ENCODE data around the gene SCAMP5. TPM values are rescaled to one million over a fixed set of nuclear protein-coding genes. Genes with fewer than 3 reads are reported as not detected.
A peak's percentile ranks its signal among the peaks of the same experiment; 100 is the strongest.

Gene SCAMP5, protein sequence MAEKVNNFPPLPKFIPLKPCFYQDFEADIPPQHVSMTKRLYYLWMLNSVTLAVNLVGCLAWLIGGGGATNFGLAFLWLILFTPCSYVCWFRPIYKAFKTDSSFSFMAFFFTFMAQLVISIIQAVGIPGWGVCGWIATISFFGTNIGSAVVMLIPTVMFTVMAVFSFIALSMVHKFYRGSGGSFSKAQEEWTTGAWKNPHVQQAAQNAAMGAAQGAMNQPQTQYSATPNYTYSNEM
- total RNA-seq, result 1 to 10 TPM; 3.3 to 6.4 (median 4.3) TPM

DNA sequence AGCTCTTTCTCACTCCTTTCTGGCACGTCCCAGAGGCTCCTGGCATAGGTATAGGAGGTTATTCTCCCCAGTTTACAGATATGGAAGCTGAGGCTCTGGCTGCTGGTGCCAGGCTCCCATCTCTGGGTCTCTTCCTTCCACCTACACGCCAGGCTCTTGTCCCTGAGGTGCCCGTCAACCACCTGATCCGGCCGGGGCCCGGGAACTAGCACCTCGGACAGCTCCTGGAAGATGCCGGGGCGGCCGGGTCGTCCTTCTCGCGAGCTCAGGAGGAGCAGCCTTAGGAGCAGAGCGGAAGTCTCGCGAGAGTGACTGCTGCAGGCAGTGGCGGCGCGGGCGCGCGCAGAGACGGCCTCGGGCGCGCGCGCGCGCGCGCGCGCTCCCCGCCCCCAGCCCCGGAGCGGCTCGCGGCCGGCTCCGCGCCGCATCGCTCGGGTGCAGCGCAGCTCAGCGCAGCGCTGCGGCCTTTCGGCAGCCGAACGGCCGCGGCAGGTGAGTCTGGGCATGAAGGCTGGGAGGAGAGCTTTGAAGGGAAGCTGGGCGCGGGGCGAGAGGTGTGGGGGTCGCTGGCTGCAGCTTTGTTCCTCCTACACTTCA is at the start of gene SCAMP5:
Gene SCAMP5, plus strand, starts transcription at position 382 of the 597 bp plus-strand sequence. CDS start 16,277 bp downstream, outside the sequence.
- intact Hi-C loops (cut with DNase I), result no loop called here
- peak; percentile 94 for DNase-seq (ENCODE audit: extremely low spot score)
- Histone ChIP-seq H3K27ac (replicated peaks in 1 of 4) (no peak within 1 kb of the TSS), H3K9me3 (no peaks in the 10 kb centered on the region), H3K27me3 (peaks cover 0 to 45% (median 3%) of the 10 kb centered on the region in 4 donors), H3K4me3 (peak within 1 kb of the TSS; percentile 61 to 89 (median 66)), H3K4me1 (peaks cover 8 to 27% (median 16%) of the 10 kb centered on the region in 4 donors), H3K36me3 (no peaks in the 10 kb centered on the region)
- WGBS, result 4% methylated on average over 12 of the region's 58 CpGs
- TF ChIP-seq POLR2AphosphoS5 (IDR thresholded peaks at IDR 0.05) (peak in 1 of 2 donors; percentile 44), CTCF (IDR thresholded peaks at IDR 0.05) (no peak), EP300 (IDR thresholded peaks at IDR 0.05) (no peak), POLR2A (IDR thresholded peaks at IDR 0.05; ENCODE audit: low read depth) (no peak)

DNA sequence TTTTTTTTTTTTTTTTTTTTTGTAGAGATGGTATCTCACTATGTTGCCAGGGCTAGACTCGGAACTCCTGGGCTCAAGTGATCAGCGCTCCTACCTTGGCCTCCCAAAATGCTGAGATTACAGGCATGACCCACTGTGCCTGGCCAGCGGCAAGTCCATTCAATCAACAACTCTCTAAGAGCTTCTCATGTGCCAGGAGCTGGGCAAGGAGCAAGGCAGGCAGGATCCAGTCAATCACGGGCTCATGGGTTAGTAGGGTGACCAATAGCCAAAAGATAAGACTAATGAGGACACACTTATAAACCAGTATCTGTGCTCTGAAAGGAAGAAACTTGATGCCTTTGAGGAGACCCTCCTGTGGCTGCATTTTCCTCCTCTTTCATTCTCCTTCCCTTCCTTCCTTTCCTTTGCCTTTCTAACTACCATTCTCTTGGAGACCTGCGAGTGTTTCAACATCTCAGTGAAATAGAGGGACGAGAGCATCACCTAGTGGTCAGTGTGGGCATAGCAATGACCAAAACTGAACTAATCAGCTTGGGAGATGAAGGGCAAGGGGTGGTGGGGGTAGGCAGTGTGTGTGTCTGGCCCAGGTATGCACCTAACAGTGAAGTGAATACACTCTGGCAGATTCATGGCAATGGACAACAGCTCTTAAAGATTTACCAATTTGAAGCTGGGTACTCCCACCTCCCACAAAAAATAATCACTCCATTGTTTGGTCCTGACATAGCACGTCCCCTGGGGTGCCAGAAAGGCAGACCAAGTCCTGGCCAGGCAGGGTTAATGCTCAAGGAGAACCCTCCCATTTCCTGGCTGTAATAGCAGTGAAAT is 45.1 kb upstream of the SCAMP5 start:
- intact Hi-C loops (cut with DNase I), result loop anchor here (1.0 to 10.0 kb wide), 4 partner anchors 179 to 405 kb away; partner anchors contain the start of genes ARID3B and C15orf39
- WGBS, result 49% methylated on average over 6 of the region's 7 CpGs

GRCh38 chr15:74951006-74951405 is 44.4 kb upstream of the SCAMP5 start:
- TF ChIP-seq POLR2A (IDR thresholded peaks at IDR 0.05; ENCODE audit: low read depth) (no peak), POLR2AphosphoS5 (IDR thresholded peaks at IDR 0.05) (no peak), CTCF (IDR thresholded peaks at IDR 0.05) (no peak), EP300 (IDR thresholded peaks at IDR 0.05) (no peak)
- Histone ChIP-seq H3K4me1 (peaks cover 7 to 23% (median 21%) of the 10 kb centered on the region in 4 donors), H3K36me3 (no peaks in the 10 kb centered on the region), H3K27me3 (no peaks in the 10 kb centered on the region), H3K4me3 (no peak overlapping the region), H3K9me3 (no peaks in the 10 kb centered on the region), H3K27ac (replicated peaks in 1 of 4) (no peak overlapping the region)
- no peak for DNase-seq (ENCODE audit: extremely low spot score)
- WGBS, result 68% methylated on average over 3 of the region's 3 CpGs
- intact Hi-C loops (cut with DNase I), result loop anchor here (10.0 kb wide), 3 partner anchors 254 to 406 kb away; partner anchors contain the start of genes ARID3B and C15orf39

More for the DNA sequence above, 45.1 kb upstream of the SCAMP5 start:
- peak; percentile 95 to 99 (median 98) for TF ChIP-seq CTCF (IDR thresholded peaks at IDR 0.05)
- no peak for TF ChIP-seq EP300 (IDR thresholded peaks at IDR 0.05)
- TF ChIP-seq POLR2AphosphoS5 (IDR thresholded peaks at IDR 0.05), result peak in 1 of 2 donors; percentile 26
- Histone ChIP-seq H3K4me3 (no peak overlapping the region), H3K27ac (replicated peaks in 1 of 4) (no peak overlapping the region), H3K27me3 (no peaks in the 10 kb centered on the region), H3K36me3 (no peaks in the 10 kb centered on the region), H3K9me3 (no peaks in the 10 kb centered on the region), H3K4me1 (peaks cover under 1 to 16% (median 13%) of the 10 kb centered on the region in 4 donors)
- no peak for DNase-seq (ENCODE audit: extremely low spot score)

GRCh38 chr15:74954515-74954914 is 40.8 kb upstream of the SCAMP5 start:
- TF ChIP-seq POLR2AphosphoS5 (IDR thresholded peaks at IDR 0.05) (no peak), CTCF (IDR thresholded peaks at IDR 0.05) (no peak), POLR2A (IDR thresholded peaks at IDR 0.05; ENCODE audit: low read depth) (no peak), EP300 (IDR thresholded peaks at IDR 0.05) (no peak)
- Histone ChIP-seq H3K4me3 (no peak overlapping the region), H3K27me3 (peaks cover 0 to 26% (median 19%) of the 10 kb centered on the region in 4 donors), H3K4me1 (peaks cover 34 to 59% (median 55%) of the 10 kb centered on the region in 4 donors), H3K36me3 (no peaks in the 10 kb centered on the region), H3K9me3 (no peaks in the 10 kb centered on the region), H3K27ac (replicated peaks in 1 of 4) (no peak overlapping the region)
- intact Hi-C loops (cut with DNase I), result loop anchor here (10.0 kb wide), 3 partner anchors 250 to 410 kb away; partner anchors contain the start of genes ARID3B and C15orf39
- no peak for DNase-seq (ENCODE audit: extremely low spot score)

All from esophagus muscularis mucosa (tissue), 4 donors.